ENCODE measurements around the gene GRIK4. TPM values are rescaled to one million over a fixed set of nuclear protein-coding genes. Genes with fewer than 3 reads are reported as not detected.

Gene GRIK4
- total RNA-seq, 1 donor from 2014 or later: 0.06 TPM

GRCh38 chr11:120532082-120532831 lies 20.7 kb downstream of the GRIK4 start:
- no peak for TF ChIP-seq CTCF (conservative IDR thresholded peaks at IDR 0.05; ENCODE audit: low read depth, low read length)
- no peak overlapping the region for H3K4me3 ChIP-seq (ENCODE audit: low read depth, low read length)
- DNase-seq (ENCODE audit: low read depth): no peak

GRCh38 chr11:120532832-120533196 lies 21.3 kb downstream of the GRIK4 start:
- no peak for TF ChIP-seq CTCF (conservative IDR thresholded peaks at IDR 0.05; ENCODE audit: low read depth, low read length)
- H3K4me3 ChIP-seq (ENCODE audit: low read depth, low read length): no peak overlapping the region
- DNase-seq (ENCODE audit: low read depth): no peak

- TF ChIP-seq CTCF (conservative IDR thresholded peaks at IDR 0.05; ENCODE audit: low read depth, low read length): no peak
- no peak for DNase-seq (ENCODE audit: low read depth)
- no peak overlapping the region for H3K4me3 ChIP-seq (ENCODE audit: low read depth, low read length)
Measured at GRCh38 chr11:120536091-120536796, 24.7 kb downstream of the GRIK4 start.

- DNase-seq (ENCODE audit: low read depth): no peak
- no peak overlapping the region for H3K4me3 ChIP-seq (ENCODE audit: low read depth, low read length)
- TF ChIP-seq CTCF (conservative IDR thresholded peaks at IDR 0.05; ENCODE audit: low read depth, low read length): no peak
Measured at GRCh38 chr11:120536797-120537169, 25.2 kb downstream of the GRIK4 start.

- no peak overlapping the region for H3K4me3 ChIP-seq (ENCODE audit: low read depth, low read length)
- TF ChIP-seq CTCF (conservative IDR thresholded peaks at IDR 0.05; ENCODE audit: low read depth, low read length): no peak
- no peak for DNase-seq (ENCODE audit: low read depth)
Measured at GRCh38 chr11:120537996-120538395, 26.4 kb downstream of the GRIK4 start.

GRCh38 chr11:120538707-120539106 lies 27.2 kb downstream of the GRIK4 start:
- DNase-seq (ENCODE audit: low read depth): no peak

More at GRCh38 chr11:120538707-120539106, 27.2 kb downstream of the GRIK4 start:
- no peak for TF ChIP-seq CTCF (conservative IDR thresholded peaks at IDR 0.05; ENCODE audit: low read depth, low read length)
- no peak overlapping the region for H3K4me3 ChIP-seq (ENCODE audit: low read depth, low read length)
